Measurements from ENCODE around the gene OR10AD1. TPM values are rescaled to one million over a fixed set of nuclear protein-coding genes. Genes with fewer than 3 reads are reported as not detected.

Gene OR10AD1
- total RNA-seq, 1 experiment from 2014 or later: not detected

DNA sequence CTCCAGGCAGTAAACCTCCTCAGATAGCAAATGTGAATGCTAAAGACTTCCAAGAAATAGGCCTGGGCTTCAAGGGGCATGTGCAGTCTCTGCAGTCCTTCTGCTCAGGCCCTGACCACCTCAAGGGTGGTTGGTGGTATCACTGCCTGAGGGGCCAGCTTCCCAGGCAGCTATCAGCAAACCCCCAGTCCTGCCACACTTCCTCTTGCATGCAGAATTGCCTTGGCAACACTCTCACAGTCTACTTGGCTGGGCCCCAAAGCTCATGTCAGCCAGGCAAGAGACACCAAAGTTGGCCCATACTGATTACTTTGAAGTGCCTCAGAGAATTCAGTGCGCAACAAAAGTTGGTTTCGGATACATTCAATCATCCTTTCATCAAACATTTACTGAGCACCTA, 42.3 kb downstream of the OR10AD1 start (continued):
- TF ChIP-seq, protein P1, sequence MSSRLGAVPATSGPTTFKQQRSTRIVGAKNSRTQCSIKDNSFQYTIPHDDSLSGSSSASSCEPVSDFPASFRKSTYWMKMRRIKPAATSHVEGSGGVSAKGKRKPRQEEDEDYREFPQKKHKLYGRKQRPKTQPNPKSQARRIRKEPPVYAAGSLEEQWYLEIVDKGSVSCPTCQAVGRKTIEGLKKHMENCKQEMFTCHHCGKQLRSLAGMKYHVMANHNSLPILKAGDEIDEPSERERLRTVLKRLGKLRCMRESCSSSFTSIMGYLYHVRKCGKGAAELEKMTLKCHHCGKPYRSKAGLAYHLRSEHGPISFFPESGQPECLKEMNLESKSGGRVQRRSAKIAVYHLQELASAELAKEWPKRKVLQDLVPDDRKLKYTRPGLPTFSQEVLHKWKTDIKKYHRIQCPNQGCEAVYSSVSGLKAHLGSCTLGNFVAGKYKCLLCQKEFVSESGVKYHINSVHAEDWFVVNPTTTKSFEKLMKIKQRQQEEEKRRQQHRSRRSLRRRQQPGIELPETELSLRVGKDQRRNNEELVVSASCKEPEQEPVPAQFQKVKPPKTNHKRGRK (CRISPR knock-in tag; IDR thresholded peaks at IDR 0.05; ENCODE audit: borderline replicate concordance): no peak
- no peak for TF ChIP-seq NR3C1 (CRISPR knock-in tag; conservative IDR thresholded peaks at IDR 0.05; ENCODE audit: low read depth)
- no peak for TF ChIP-seq SMAD4 (CRISPR knock-in tag; IDR thresholded peaks at IDR 0.05)
- TF ChIP-seq, protein P2, sequence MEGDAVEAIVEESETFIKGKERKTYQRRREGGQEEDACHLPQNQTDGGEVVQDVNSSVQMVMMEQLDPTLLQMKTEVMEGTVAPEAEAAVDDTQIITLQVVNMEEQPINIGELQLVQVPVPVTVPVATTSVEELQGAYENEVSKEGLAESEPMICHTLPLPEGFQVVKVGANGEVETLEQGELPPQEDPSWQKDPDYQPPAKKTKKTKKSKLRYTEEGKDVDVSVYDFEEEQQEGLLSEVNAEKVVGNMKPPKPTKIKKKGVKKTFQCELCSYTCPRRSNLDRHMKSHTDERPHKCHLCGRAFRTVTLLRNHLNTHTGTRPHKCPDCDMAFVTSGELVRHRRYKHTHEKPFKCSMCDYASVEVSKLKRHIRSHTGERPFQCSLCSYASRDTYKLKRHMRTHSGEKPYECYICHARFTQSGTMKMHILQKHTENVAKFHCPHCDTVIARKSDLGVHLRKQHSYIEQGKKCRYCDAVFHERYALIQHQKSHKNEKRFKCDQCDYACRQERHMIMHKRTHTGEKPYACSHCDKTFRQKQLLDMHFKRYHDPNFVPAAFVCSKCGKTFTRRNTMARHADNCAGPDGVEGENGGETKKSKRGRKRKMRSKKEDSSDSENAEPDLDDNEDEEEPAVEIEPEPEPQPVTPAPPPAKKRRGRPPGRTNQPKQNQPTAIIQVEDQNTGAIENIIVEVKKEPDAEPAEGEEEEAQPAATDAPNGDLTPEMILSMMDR (IDR thresholded peaks at IDR 0.05): no peak
- TF ChIP-seq ZBTB21 (CRISPR knock-in tag; IDR thresholded peaks at IDR 0.05; ENCODE audit: borderline replicate concordance): no peak
- no peak for TF ChIP-seq CREM (CRISPR knock-in tag; IDR thresholded peaks at IDR 0.05)

DNA sequence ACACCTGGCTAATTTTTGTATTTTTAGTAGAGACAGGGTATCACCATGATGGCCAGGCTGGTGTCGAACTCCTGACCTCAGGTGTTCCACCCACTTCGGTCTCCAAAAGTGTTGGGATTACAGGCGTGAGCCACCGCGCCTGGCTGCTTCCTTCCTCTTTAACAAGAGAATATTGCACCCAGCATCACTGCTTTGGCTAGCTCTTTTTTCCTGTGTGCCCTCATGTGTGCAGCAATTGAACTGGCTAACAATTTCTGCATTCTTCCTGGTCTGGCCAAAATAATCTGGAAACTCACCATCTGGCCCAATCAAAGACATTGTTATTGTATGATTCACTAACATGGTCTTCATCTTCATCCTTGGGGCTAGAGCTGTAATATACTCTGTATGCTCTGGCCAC, 43.0 kb downstream of the OR10AD1 start:
- ATAC-seq (no peak), DNase-seq (ENCODE audit: low spot score) (no peak)
- no peaks in the 10 kb centered on the region; the same call in none of the 2 replicates for H3K27me3 Mint-ChIP-seq (ENCODE audit: low read depth)
- ChIA-PET CTCF (interaction anchor here (0.8 to 1.4 kb wide), 2 partner anchors 129 to 196 kb away, joined by 3 read pairs; partner anchors contain the start of gene TMEM106C), POLR2A (interaction anchor here (0.7 kb wide), 1 partner anchor 255 kb away, joined by 3 read pairs; the partner anchor contains the start of gene VDR)
- peaks cover 14% of the 10 kb centered on the region for H3K4me1 Mint-ChIP-seq
- H3K36me3 Mint-ChIP-seq: no peaks in the 10 kb centered on the region
- H3K27ac Mint-ChIP-seq: no peak overlapping the region
- TF ChIP-seq, protein P3, sequence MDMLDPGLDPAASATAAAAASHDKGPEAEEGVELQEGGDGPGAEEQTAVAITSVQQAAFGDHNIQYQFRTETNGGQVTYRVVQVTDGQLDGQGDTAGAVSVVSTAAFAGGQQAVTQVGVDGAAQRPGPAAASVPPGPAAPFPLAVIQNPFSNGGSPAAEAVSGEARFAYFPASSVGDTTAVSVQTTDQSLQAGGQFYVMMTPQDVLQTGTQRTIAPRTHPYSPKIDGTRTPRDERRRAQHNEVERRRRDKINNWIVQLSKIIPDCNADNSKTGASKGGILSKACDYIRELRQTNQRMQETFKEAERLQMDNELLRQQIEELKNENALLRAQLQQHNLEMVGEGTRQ (CRISPR knock-in tag; IDR thresholded peaks at IDR 0.05): no peak
- TF ChIP-seq, protein P2 (IDR thresholded peaks at IDR 0.05): no peak
- no peak for TF ChIP-seq HMGA2 (CRISPR knock-in tag; IDR thresholded peaks at IDR 0.05)
- TF ChIP-seq, protein P4, sequence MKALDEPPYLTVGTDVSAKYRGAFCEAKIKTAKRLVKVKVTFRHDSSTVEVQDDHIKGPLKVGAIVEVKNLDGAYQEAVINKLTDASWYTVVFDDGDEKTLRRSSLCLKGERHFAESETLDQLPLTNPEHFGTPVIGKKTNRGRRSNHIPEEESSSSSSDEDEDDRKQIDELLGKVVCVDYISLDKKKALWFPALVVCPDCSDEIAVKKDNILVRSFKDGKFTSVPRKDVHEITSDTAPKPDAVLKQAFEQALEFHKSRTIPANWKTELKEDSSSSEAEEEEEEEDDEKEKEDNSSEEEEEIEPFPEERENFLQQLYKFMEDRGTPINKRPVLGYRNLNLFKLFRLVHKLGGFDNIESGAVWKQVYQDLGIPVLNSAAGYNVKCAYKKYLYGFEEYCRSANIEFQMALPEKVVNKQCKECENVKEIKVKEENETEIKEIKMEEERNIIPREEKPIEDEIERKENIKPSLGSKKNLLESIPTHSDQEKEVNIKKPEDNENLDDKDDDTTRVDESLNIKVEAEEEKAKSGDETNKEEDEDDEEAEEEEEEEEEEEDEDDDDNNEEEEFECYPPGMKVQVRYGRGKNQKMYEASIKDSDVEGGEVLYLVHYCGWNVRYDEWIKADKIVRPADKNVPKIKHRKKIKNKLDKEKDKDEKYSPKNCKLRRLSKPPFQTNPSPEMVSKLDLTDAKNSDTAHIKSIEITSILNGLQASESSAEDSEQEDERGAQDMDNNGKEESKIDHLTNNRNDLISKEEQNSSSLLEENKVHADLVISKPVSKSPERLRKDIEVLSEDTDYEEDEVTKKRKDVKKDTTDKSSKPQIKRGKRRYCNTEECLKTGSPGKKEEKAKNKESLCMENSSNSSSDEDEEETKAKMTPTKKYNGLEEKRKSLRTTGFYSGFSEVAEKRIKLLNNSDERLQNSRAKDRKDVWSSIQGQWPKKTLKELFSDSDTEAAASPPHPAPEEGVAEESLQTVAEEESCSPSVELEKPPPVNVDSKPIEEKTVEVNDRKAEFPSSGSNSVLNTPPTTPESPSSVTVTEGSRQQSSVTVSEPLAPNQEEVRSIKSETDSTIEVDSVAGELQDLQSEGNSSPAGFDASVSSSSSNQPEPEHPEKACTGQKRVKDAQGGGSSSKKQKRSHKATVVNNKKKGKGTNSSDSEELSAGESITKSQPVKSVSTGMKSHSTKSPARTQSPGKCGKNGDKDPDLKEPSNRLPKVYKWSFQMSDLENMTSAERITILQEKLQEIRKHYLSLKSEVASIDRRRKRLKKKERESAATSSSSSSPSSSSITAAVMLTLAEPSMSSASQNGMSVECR (CRISPR knock-in tag; IDR thresholded peaks at IDR 0.05; ENCODE audit: borderline replicate concordance): no peak
- TF ChIP-seq, protein P1 (CRISPR knock-in tag; IDR thresholded peaks at IDR 0.05; ENCODE audit: borderline replicate concordance): no peak
- TF ChIP-seq, protein P5, sequence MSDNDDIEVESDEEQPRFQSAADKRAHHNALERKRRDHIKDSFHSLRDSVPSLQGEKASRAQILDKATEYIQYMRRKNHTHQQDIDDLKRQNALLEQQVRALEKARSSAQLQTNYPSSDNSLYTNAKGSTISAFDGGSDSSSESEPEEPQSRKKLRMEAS (CRISPR knock-in tag; IDR thresholded peaks at IDR 0.05): no peak
- TF ChIP-seq, protein P6, sequence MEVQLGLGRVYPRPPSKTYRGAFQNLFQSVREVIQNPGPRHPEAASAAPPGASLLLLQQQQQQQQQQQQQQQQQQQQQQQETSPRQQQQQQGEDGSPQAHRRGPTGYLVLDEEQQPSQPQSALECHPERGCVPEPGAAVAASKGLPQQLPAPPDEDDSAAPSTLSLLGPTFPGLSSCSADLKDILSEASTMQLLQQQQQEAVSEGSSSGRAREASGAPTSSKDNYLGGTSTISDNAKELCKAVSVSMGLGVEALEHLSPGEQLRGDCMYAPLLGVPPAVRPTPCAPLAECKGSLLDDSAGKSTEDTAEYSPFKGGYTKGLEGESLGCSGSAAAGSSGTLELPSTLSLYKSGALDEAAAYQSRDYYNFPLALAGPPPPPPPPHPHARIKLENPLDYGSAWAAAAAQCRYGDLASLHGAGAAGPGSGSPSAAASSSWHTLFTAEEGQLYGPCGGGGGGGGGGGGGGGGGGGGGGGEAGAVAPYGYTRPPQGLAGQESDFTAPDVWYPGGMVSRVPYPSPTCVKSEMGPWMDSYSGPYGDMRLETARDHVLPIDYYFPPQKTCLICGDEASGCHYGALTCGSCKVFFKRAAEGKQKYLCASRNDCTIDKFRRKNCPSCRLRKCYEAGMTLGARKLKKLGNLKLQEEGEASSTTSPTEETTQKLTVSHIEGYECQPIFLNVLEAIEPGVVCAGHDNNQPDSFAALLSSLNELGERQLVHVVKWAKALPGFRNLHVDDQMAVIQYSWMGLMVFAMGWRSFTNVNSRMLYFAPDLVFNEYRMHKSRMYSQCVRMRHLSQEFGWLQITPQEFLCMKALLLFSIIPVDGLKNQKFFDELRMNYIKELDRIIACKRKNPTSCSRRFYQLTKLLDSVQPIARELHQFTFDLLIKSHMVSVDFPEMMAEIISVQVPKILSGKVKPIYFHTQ (CRISPR knock-in tag; IDR thresholded peaks at IDR 0.05): no peak
- no peak for TF ChIP-seq ATF1 (CRISPR knock-in tag; IDR thresholded peaks at IDR 0.05)
- TF ChIP-seq SOX15 (CRISPR knock-in tag; IDR thresholded peaks at IDR 0.05): no peak
- no peak for TF ChIP-seq ZNF219 (CRISPR knock-in tag; IDR thresholded peaks at IDR 0.05; ENCODE audit: borderline replicate concordance)
- TF ChIP-seq, protein P7, sequence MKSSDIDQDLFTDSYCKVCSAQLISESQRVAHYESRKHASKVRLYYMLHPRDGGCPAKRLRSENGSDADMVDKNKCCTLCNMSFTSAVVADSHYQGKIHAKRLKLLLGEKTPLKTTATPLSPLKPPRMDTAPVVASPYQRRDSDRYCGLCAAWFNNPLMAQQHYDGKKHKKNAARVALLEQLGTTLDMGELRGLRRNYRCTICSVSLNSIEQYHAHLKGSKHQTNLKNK (CRISPR knock-in tag; IDR thresholded peaks at IDR 0.05): no peak
- H3K9me3 Mint-ChIP-seq: no peaks in the 10 kb centered on the region
- H3K4me3 Mint-ChIP-seq: no peak overlapping the region

Data from WTC11 (cell line).